NCI-H2196 treated with DMSO at 0.1 percent for 48 hours (cell line): ENCODE data around the gene DCPS.
"Not testable (repeated sequence)": the region's sequence is repeated elsewhere in the genome, so short reads cannot be mapped to it uniquely, and the experiment has no call there.

Source experiments
- DNase-seq: peaks from one replicate; lab custom pipeline; 2025; ENCODE audit not compliant: unreplicated experiment; lab: John Stamatoyannopoulos, UW

DCPS gene

GRCh38 chr11:126358763-126359160 is 54.9 kb downstream of the DCPS start:
- DNase-seq: no peak

GRCh38 chr11:126359431-126360048 is 55.7 kb downstream of the DCPS start:
- peak; percentile 74 for DNase-seq

GRCh38 chr11:126360049-126360446 is 56.2 kb downstream of the DCPS start:
- no peak for DNase-seq

- DNase-seq: no peak
These were observed 57.5 kb downstream of the DCPS start for GRCh38 chr11:126361400-126361799.

- no peak for DNase-seq
These were observed 59.2 kb downstream of the DCPS start for GRCh38 chr11:126362879-126363655.

- no peak for DNase-seq
These were observed 59.9 kb downstream of the DCPS start for GRCh38 chr11:126363706-126364248.

GRCh38 chr11:126364735-126365134 is 60.9 kb downstream of the DCPS start:
- not testable (repeated sequence) for DNase-seq

- DNase-seq: not testable (repeated sequence)
These were observed 61.6 kb downstream of the DCPS start for GRCh38 chr11:126365508-126365907.

- no peak for DNase-seq
These were observed 62.4 kb downstream of the DCPS start for GRCh38 chr11:126366064-126366822.

- DNase-seq: not testable (repeated sequence)
These were observed 63.2 kb downstream of the DCPS start for GRCh38 chr11:126366823-126367654.

- not testable (repeated sequence) for DNase-seq
These were observed 63.9 kb downstream of the DCPS start for GRCh38 chr11:126367806-126368205.

- DNase-seq: peak; percentile 50
These were observed 64.7 kb downstream of the DCPS start for GRCh38 chr11:126368336-126369119.

GRCh38 chr11:126370016-126370415 is 66.2 kb downstream of the DCPS start:
- no peak for DNase-seq

- DNase-seq: no peak
These were observed 67.7 kb downstream of the DCPS start for GRCh38 chr11:126371595-126371994.

GRCh38 chr11:126373389-126374066 is 69.7 kb downstream of the DCPS start:
- DNase-seq: not testable (repeated sequence)

GRCh38 chr11:126374562-126375300 is 70.9 kb downstream of the DCPS start:
- DNase-seq: not testable (repeated sequence)

GRCh38 chr11:126375726-126376125 is 71.9 kb downstream of the DCPS start:
- no peak for DNase-seq

GRCh38 chr11:126378763-126379162 is 74.9 kb downstream of the DCPS start:
- DNase-seq: no peak

GRCh38 chr11:126380909-126381308 is 77.0 kb downstream of the DCPS start:
- no peak for DNase-seq
